ENCODE data around the gene GRM4. TPM values are rescaled to one million over a fixed set of nuclear protein-coding genes. Genes with fewer than 3 reads are reported as not detected.

The GRM4 gene
- total and polyA plus RNA-seq, 2 donors = 0.01 to 0.11 TPM

GRCh38 chr6:34102099-34102656 lies 43.7 kb downstream of the GRM4 start:
- Histone ChIP-seq H3K4me1 (ENCODE audit: insufficient read depth) (no peaks in the 10 kb centered on the region), H3K4me3 (ENCODE audit: low read depth, low read length) (no peak overlapping the region), H3K27ac (ENCODE audit: low read depth) (no peak overlapping the region), H3K36me3 (ENCODE audit: insufficient read depth) (no peaks in the 10 kb centered on the region)
- WGBS = 83% methylated on average over 6 of the region's 6 CpGs
- DNase-seq (ENCODE audit: extremely low spot score) = no peak

DNA sequence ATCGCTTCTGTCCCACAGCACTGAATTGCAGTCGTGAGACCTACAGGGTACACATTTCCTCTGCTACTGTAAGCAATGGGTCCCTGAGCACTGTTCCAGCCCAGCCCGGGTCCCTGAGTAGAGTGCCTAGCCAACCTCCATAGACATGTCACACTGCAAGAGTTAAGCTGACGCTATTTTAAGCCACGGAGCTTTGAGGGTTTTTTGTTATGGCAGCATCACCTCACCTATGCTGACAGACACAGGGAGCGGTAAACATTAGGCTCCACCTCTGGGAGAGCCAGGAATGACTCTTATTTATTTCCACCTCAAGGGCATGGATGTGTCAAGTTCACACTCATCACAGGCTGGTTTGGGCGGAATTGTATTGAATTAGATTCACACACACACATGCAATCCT lies 45.1 kb downstream of the GRM4 start:
- Histone ChIP-seq H3K36me3 (ENCODE audit: insufficient read depth) (no peaks in the 10 kb centered on the region), H3K4me1 (ENCODE audit: insufficient read depth) (no peaks in the 10 kb centered on the region), H3K4me3 (ENCODE audit: low read depth, low read length) (no peak overlapping the region), H3K27ac (ENCODE audit: low read depth) (no peak overlapping the region)
- no peak for DNase-seq (ENCODE audit: extremely low spot score)
- 92% methylated on average over 7 of the region's 7 CpGs for WGBS

GRCh38 chr6:34099878-34100277 lies 46.0 kb downstream of the GRM4 start:
- no peak for DNase-seq (ENCODE audit: extremely low spot score)
- Histone ChIP-seq H3K36me3 (ENCODE audit: insufficient read depth) (no peaks in the 10 kb centered on the region), H3K4me3 (ENCODE audit: low read depth, low read length) (no peak overlapping the region), H3K4me1 (ENCODE audit: insufficient read depth) (no peaks in the 10 kb centered on the region), H3K27ac (ENCODE audit: low read depth) (no peak overlapping the region)
- 85% methylated on average over 8 of the region's 8 CpGs for WGBS

DNA sequence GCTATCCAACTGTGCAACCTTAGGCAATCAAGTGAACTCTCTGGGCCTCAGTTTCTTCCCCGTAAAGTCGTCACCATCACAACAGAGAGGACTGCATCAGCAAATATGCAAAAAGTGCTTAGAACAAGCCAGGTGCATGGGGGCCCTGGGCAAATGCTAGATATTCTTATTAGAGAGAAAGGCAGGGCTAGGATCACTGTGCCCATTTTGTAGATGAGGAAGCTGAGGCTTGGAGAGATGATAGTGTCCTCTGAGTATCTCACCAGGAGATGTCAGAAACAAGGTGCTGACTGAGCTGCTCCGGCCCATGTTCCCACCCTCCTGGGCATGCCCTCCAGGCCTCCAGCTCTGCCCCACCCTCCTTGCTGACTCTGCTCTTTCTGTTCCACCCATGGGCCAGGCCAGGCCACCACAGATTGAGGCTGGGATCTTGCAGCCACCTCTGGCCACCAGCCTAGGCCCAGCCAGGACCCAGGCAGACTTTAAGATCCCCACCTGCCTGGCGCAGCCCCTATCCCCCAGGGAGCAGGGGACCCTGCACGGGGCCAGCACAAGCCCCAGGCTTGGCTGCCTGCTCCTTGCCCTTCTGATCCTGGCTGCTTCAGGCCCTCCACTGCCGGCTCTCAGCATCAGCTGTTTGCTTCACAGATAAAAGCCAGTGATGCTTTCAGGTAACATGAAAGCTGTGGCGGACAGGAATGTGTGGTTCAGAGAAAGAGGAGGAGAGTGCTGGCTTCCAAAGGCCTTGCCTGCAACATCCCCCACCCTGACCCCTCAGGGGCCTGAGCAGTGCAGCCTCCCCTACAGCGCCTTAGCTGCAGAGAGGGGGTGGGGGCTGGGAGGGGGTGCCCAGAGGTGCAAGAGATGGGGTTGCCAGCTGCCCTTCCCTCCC lies 47.6 kb downstream of the GRM4 start:
- 71% methylated on average over 8 of the region's 8 CpGs for WGBS
- Histone ChIP-seq H3K4me1 (ENCODE audit: insufficient read depth) (no peaks in the 10 kb centered on the region), H3K27ac (ENCODE audit: low read depth) (no peak overlapping the region), H3K4me3 (ENCODE audit: low read depth, low read length) (no peak overlapping the region), H3K36me3 (ENCODE audit: insufficient read depth) (no peaks in the 10 kb centered on the region)
- DNase-seq (ENCODE audit: extremely low spot score) = no peak

GRCh38 chr6:34096814-34097213 lies 49.1 kb downstream of the GRM4 start:
- Histone ChIP-seq H3K4me3 (ENCODE audit: low read depth, low read length) (no peak overlapping the region), H3K27ac (ENCODE audit: low read depth) (no peak overlapping the region), H3K4me1 (ENCODE audit: insufficient read depth) (no peaks in the 10 kb centered on the region), H3K36me3 (ENCODE audit: insufficient read depth) (no peaks in the 10 kb centered on the region)
- no peak for DNase-seq (ENCODE audit: extremely low spot score)
- WGBS = 64% methylated on average over 8 of the region's 8 CpGs

DNA sequence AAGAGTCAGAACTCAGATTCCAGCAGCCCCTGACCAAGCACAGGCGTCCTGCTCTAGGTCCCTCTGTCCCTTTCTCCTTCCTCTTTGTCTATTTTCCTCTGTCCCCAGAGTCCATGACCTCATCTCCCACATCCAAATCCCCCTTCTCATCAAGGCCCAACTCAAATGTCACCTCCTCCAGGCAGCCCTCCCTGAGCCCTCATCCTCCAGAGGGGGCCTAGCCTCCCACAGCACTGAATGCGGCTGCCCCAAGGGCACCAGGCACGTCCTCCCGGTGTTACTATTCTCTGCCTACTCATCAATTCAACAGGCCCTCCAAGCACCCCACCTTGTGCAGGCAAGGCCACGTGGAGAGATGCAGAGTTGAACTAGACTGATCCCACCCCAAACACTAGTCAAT lies 49.7 kb downstream of the GRM4 start:
- DNase-seq (ENCODE audit: extremely low spot score) = no peak
- no peak overlapping the region for H3K4me3 ChIP-seq (ENCODE audit: low read depth, low read length)
- H3K27ac ChIP-seq (ENCODE audit: low read depth) = no peak overlapping the region
- 43% methylated on average over 5 of the region's 5 CpGs for WGBS
- no peaks in the 10 kb centered on the region for H3K36me3 ChIP-seq (ENCODE audit: insufficient read depth)
- H3K4me1 ChIP-seq (ENCODE audit: insufficient read depth) = no peaks in the 10 kb centered on the region

DNA sequence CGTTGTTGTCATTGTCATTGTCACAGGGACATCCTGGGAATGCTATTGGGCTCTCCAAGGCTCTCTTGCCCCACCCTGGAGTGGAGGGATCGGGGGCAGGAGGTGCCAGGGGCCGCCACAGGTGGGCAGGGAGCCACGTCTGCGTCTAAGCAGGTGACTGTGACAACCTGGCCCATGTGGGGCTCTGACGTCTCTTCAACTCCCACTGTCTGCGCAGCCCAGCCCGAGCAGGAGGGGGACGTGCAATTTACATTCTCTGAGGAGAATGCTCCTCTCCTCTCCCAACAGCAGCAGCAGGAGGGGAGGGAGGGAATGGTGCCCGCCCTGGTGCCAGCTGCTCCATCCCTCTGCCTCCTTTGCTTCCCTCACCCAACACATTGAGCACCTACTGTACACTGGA lies 50.1 kb downstream of the GRM4 start:
- Histone ChIP-seq H3K27ac (ENCODE audit: low read depth) (no peak overlapping the region), H3K4me1 (ENCODE audit: insufficient read depth) (no peaks in the 10 kb centered on the region), H3K4me3 (ENCODE audit: low read depth, low read length) (no peak overlapping the region), H3K36me3 (ENCODE audit: insufficient read depth) (no peaks in the 10 kb centered on the region)
- WGBS = 54% methylated on average over 10 of the region's 10 CpGs
- DNase-seq (ENCODE audit: extremely low spot score) = no peak

DNA sequence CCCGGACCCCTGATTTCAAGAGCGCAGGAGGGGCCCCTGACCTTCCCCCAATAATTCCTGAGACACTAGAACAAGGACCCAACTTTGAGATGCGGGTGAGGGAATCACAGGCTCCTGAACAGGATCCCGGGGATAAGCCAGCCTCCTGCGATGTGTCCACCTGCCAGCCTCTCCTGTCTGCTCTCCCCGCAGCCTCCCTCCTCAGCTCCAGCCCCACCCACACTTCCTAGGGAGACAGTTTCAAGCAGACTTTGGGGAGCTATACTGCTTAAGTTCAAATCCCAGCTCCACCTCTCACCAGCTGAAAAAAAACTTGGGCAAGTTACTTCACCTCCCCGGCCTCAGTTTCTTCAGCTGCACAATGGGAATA lies 50.8 kb downstream of the GRM4 start:
- H3K4me1 ChIP-seq (ENCODE audit: insufficient read depth) = no peaks in the 10 kb centered on the region
- no peak overlapping the region for H3K4me3 ChIP-seq (ENCODE audit: low read depth, low read length)
- WGBS = 64% methylated on average over 7 of the region's 7 CpGs
- no peak for DNase-seq (ENCODE audit: extremely low spot score)
- H3K27ac ChIP-seq (ENCODE audit: low read depth) = no peak overlapping the region
- no peaks in the 10 kb centered on the region for H3K36me3 ChIP-seq (ENCODE audit: insufficient read depth)

DNA sequence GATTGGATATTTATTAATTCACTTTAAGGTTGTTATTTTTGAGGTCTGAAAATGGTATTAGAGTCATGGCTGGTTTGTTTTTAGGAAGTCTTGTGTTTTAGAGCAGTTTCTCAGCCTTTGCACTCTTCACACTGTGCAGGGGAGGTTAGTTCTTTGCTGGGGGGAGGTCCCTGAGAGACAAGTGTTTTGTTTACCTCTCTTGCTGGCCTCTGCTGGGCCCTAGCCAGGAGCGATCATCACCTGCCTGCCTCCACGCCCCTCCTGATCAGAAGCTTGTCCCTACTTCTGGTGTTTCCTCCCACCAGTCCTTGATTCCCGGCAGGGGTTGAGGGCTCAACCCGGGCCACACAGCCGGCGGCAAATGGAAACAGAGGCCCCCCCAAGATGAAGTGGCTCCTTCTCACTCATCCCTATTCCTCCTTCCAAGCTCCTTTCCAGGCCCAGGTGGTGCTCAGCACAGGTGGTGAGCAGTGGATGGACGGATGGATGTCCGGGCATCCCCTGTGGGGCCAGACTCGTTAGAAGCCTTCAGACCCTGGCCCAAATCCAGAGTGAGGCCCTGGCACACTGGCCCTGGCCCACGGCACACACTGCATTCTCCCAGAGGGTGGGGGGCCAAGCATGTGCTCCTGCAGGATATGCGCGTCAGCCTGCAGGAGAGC lies 51.3 kb downstream of the GRM4 start:
- 26% methylated on average over 12 of the region's 12 CpGs for WGBS
- no peaks in the 10 kb centered on the region for H3K36me3 ChIP-seq (ENCODE audit: insufficient read depth)
- no peak overlapping the region for H3K4me3 ChIP-seq (ENCODE audit: low read depth, low read length)
- no peak overlapping the region for H3K27ac ChIP-seq (ENCODE audit: low read depth)
- no peaks in the 10 kb centered on the region for H3K4me1 ChIP-seq (ENCODE audit: insufficient read depth)
- DNase-seq (ENCODE audit: extremely low spot score) = no peak

DNA sequence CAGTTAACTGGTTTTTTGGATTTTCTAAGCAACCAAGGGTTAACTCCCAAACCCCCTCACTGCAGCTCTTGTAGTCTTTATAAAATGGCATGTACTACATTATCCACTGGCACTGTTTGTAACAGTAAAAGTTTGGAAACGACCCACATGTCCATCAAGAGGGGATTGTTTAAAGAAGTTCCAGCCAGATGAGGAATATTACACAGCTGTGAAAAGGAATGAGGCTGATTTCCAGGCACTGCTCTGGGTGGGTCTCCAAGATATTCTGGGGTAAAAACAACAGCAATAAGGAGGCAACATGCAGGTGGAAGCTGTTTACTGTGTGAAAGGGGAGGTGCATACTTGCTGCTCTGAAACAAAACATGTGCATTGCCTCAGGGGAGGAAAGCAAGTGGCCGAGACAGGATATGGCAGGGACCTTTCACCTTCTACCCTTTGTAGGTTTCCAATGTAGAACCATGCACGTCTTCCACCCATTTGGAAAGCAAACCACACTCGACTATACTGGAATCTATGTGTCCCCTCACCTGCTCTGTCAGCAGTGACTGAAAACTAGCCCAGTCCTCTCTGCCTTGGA lies 51.9 kb downstream of the GRM4 start:
- no peaks in the 10 kb centered on the region for H3K4me1 ChIP-seq (ENCODE audit: insufficient read depth)
- 40% methylated on average over 4 of the region's 4 CpGs for WGBS

GRCh38 chr6:34093206-34093605 lies 52.7 kb downstream of the GRM4 start:
- H3K36me3 ChIP-seq (ENCODE audit: insufficient read depth) = no peaks in the 10 kb centered on the region
- no peak overlapping the region for H3K27ac ChIP-seq (ENCODE audit: low read depth)
- DNase-seq (ENCODE audit: extremely low spot score) = no peak
- H3K4me1 ChIP-seq (ENCODE audit: insufficient read depth) = no peaks in the 10 kb centered on the region
- 80% methylated on average over 6 of the region's 6 CpGs for WGBS
- H3K4me3 ChIP-seq (ENCODE audit: low read depth, low read length) = no peak overlapping the region

More for the DNA sequence above, 51.9 kb downstream of the GRM4 start:
- DNase-seq (ENCODE audit: extremely low spot score) = no peak
- H3K36me3 ChIP-seq (ENCODE audit: insufficient read depth) = no peaks in the 10 kb centered on the region
- no peak overlapping the region for H3K4me3 ChIP-seq (ENCODE audit: low read depth, low read length)
- H3K27ac ChIP-seq (ENCODE audit: low read depth) = no peak overlapping the region

DNA sequence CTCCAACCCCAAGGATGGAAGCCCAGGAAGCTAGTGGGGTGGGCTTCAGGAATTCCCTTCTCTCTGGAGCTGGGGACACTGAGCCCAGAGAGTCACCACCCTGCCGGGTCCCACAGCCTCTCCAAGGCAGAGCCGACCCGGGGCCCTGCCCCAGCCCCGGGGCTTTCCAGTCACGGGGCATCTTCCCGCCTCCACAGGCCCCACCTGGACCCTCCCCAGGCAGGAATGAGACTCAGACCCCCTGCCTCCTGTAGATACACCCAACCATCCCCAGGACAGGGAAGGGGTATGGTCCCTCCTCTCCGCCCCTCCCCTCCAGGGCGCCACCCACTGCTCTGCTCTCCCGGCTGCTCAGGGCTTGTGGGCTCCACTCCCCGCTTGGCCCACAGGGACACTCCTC lies 53.3 kb downstream of the GRM4 start:
- Histone ChIP-seq H3K27ac (ENCODE audit: low read depth) (no peak overlapping the region), H3K4me1 (ENCODE audit: insufficient read depth) (no peaks in the 10 kb centered on the region), H3K36me3 (ENCODE audit: insufficient read depth) (no peaks in the 10 kb centered on the region), H3K4me3 (ENCODE audit: low read depth, low read length) (no peak overlapping the region)
- no peak for DNase-seq (ENCODE audit: extremely low spot score)
- WGBS = 72% methylated on average over 10 of the region's 10 CpGs

GRCh38 chr6:34090935-34091334 lies 55.0 kb downstream of the GRM4 start:
- H3K4me3 ChIP-seq (ENCODE audit: low read depth, low read length) = no peak overlapping the region
- no peaks in the 10 kb centered on the region for H3K4me1 ChIP-seq (ENCODE audit: insufficient read depth)
- H3K36me3 ChIP-seq (ENCODE audit: insufficient read depth) = no peaks in the 10 kb centered on the region
- no peak overlapping the region for H3K27ac ChIP-seq (ENCODE audit: low read depth)
- no peak for DNase-seq (ENCODE audit: extremely low spot score)
- 71% methylated on average over 5 of the region's 5 CpGs for WGBS

GRCh38 chr6:34090529-34090928 lies 55.4 kb downstream of the GRM4 start:
- WGBS = 41% methylated on average over 9 of the region's 9 CpGs

More at GRCh38 chr6:34090529-34090928, 55.4 kb downstream of the GRM4 start:
- no peaks in the 10 kb centered on the region for H3K4me1 ChIP-seq (ENCODE audit: insufficient read depth)
- no peaks in the 10 kb centered on the region for H3K36me3 ChIP-seq (ENCODE audit: insufficient read depth)
- H3K27ac ChIP-seq (ENCODE audit: low read depth) = no peak overlapping the region
- no peak overlapping the region for H3K4me3 ChIP-seq (ENCODE audit: low read depth, low read length)
- no peak for DNase-seq (ENCODE audit: extremely low spot score)

All from urinary bladder (tissue), 4 donors.